ENCODE results near the gene ZNF281. TPM values are rescaled to one million over a fixed set of nuclear protein-coding genes. Genes with fewer than 3 reads are reported as not detected.

Gene ZNF281
- total and polyA plus RNA-seq, 2 of the 4 experiments (the other 2 are of a cell fraction) = 7.0 to 37.5 TPM

DNA sequence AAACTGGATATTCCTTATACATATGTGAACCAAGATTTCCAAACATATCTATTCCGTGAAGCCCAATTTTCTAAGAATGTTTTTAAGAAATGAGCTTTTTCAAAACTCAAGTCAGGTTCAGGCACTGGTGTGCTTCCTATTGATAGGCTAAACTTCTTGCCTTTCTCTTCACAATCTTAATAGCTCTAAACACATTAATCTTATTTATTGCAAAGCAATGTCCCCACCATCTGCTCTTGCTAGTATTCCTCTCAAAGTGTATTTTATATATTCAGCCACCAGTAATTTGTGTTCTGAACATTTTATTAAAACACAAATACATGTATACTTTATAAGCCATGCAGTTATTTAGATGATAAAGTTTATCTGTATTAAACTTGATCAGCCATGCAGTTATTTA, 11.5 kb downstream of the ZNF281 start:
- no peaks in the 10 kb centered on the region for H3K9me3 ChIP-seq (ENCODE audit: control insufficient read depth, insufficient read depth, low read length)
- no peak overlapping the region for H4K8ac ChIP-seq (ENCODE audit: low read depth in 2 of 2, low read length in 2 of 2)
- H3K56ac ChIP-seq (ENCODE audit: extremely low read depth, insufficient read depth, low read length) = no peak overlapping the region
- no peak overlapping the region for H3K9ac ChIP-seq (ENCODE audit: low read depth, low read length)
- H3K4me3 ChIP-seq (ENCODE audit: insufficient read depth, low read depth, low read length) = no peak overlapping the region
- ATAC-seq (ENCODE audit: low read depth) (no peak), DNase-seq (no peak)
- no peak overlapping the region for H4K5ac ChIP-seq (ENCODE audit: low read depth, low read length)
- no peak overlapping the region for H3K18ac ChIP-seq (ENCODE audit: low read depth, low read length)
- H2BK120ac ChIP-seq (ENCODE audit: low read depth, low read length) = no peak overlapping the region
- H3K4me1 ChIP-seq (ENCODE audit: control insufficient read depth, insufficient read depth, low read length) = no peaks in the 10 kb centered on the region
- no peak overlapping the region for H2AK9ac ChIP-seq (replicated peaks; ENCODE audit: low read depth, low read length, poor library complexity)
- no peak overlapping the region for H3K14ac ChIP-seq (replicated peaks; ENCODE audit: low read depth, low read length)
- ChIA-PET POLR2A (ENCODE audit: unreplicated experiment) (no interaction called here), CTCF (no interaction called here)
- TF ChIP-seq RCOR1 (IDR thresholded peaks at IDR 0.05; ENCODE audit: insufficient replicate concordance, low read length) (no peak), RAD21 (IDR thresholded peaks at IDR 0.05; ENCODE audit: low read length) (no peak), CEBPB (IDR thresholded peaks at IDR 0.05; ENCODE audit: low read depth, low read length) (no peak), MAFK (IDR thresholded peaks at IDR 0.05; ENCODE audit: low read depth, low read length) (no peak), CHD1 (IDR thresholded peaks at IDR 0.05; ENCODE audit: low read depth, low read length) (no peak), POLR2A (IDR thresholded peaks at IDR 0.05; ENCODE audit: low read depth, low read length) (no peak), RFX5 (IDR thresholded peaks at IDR 0.05; ENCODE audit: low read depth, low read length) (no peak), BHLHE40 (IDR thresholded peaks at IDR 0.05; ENCODE audit: low read depth, low read length) (no peak), MAZ (IDR thresholded peaks at IDR 0.05; ENCODE audit: borderline replicate concordance, low read depth, low read length) (no peak), NFE2L2 (IDR thresholded peaks at IDR 0.05; ENCODE audit: low read depth, low read length) (no peak), MXI1 (IDR thresholded peaks at IDR 0.05; ENCODE audit: borderline replicate concordance, low read depth, low read length) (no peak), FOS (IDR thresholded peaks at IDR 0.05; ENCODE audit: low read depth, low read length) (no peak)
- TF ChIP-seq, protein P1, sequence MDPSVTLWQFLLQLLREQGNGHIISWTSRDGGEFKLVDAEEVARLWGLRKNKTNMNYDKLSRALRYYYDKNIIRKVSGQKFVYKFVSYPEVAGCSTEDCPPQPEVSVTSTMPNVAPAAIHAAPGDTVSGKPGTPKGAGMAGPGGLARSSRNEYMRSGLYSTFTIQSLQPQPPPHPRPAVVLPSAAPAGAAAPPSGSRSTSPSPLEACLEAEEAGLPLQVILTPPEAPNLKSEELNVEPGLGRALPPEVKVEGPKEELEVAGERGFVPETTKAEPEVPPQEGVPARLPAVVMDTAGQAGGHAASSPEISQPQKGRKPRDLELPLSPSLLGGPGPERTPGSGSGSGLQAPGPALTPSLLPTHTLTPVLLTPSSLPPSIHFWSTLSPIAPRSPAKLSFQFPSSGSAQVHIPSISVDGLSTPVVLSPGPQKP (IDR thresholded peaks at IDR 0.05; ENCODE audit: borderline replicate concordance, low read depth, low read length) = no peak
- TF ChIP-seq, protein P2, sequence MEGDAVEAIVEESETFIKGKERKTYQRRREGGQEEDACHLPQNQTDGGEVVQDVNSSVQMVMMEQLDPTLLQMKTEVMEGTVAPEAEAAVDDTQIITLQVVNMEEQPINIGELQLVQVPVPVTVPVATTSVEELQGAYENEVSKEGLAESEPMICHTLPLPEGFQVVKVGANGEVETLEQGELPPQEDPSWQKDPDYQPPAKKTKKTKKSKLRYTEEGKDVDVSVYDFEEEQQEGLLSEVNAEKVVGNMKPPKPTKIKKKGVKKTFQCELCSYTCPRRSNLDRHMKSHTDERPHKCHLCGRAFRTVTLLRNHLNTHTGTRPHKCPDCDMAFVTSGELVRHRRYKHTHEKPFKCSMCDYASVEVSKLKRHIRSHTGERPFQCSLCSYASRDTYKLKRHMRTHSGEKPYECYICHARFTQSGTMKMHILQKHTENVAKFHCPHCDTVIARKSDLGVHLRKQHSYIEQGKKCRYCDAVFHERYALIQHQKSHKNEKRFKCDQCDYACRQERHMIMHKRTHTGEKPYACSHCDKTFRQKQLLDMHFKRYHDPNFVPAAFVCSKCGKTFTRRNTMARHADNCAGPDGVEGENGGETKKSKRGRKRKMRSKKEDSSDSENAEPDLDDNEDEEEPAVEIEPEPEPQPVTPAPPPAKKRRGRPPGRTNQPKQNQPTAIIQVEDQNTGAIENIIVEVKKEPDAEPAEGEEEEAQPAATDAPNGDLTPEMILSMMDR (conservative IDR thresholded peaks at IDR 0.05; ENCODE audit: low read depth, low read length) = no peak
- no peak overlapping the region for H2BK15ac ChIP-seq (ENCODE audit: low read depth, low read length)
- H2BK5ac ChIP-seq (ENCODE audit: low read depth, low read length, poor library complexity, severe bottlenecking) = no peak overlapping the region
- no peaks in the 10 kb centered on the region for H3K27me3 ChIP-seq (ENCODE audit: control insufficient read depth, insufficient read depth, low read length)
- in situ Hi-C loops (cut with MboI; ENCODE audit: low sequenced_read_pairs) = no loop called here
- peaks cover 2% of the 10 kb centered on the region; the same call in 1 of the 2 replicates for H4K20me1 ChIP-seq (ENCODE audit: insufficient read depth, low read length)
- dilution Hi-C loops (cut with HindIII; ENCODE audit: low sequenced_read_pairs, unreplicated experiment) = no loop called here
- 0 out of 2 replicates have a peak, but pooled peaks cover 2% of the 10 kb centered on the region for H3K9me1 ChIP-seq (ENCODE audit: insufficient read depth, low read length)
- no peak overlapping the region for H3K4ac ChIP-seq (ENCODE audit: low read depth, low read length)
- BruUV-seq (replicated peaks) = no TSS peak
- H3K36me3 ChIP-seq (ENCODE audit: control insufficient read depth, insufficient read depth, low read length) = no peaks in the 10 kb centered on the region
- no peak overlapping the region for H2BK20ac ChIP-seq (ENCODE audit: low read depth, low read length)
- H3K4me2 ChIP-seq (ENCODE audit: low read depth, low read length) = no peak overlapping the region
- H2AK5ac ChIP-seq (ENCODE audit: low read depth, low read length) = no peak overlapping the region
- no CpG with 5 or more reads among the region's 1 CpG for WGBS, 2 experiments (ENCODE audit: extremely low coverage in 2 of 2, insufficient read length in 1 of 2)
- H3K27ac ChIP-seq (ENCODE audit: insufficient read depth, low read length) = no peak overlapping the region
- peaks cover 4 to 8% of the 10 kb centered on the region in 2 experiments; a peak in 3 of 4 replicates for H3K79me1 ChIP-seq (ENCODE audit: low read depth in 1 of 2, low read length in 2 of 2)
- intact Hi-C loops (cut with micrococcal nuclease) = no loop called here
- H4K91ac ChIP-seq (ENCODE audit: insufficient read depth, low read depth, low read length) = no peak overlapping the region
- H2AFZ ChIP-seq (replicated peaks; ENCODE audit: low read length, poor library complexity) = no peak overlapping the region
- H3K23ac ChIP-seq (ENCODE audit: low read depth, low read length) = no peak overlapping the region
